ES-I3 (cell line): ENCODE measurements around the gene NECTIN1.

Source experiments
- H3K36me3 ChIP-seq: 2 replicates; pipeline ENCODE4 v1.6.1; 2013; ENCODE audit warnings: mild to moderate bottlenecking, low read length, control low read depth, moderate library complexity; ENCODE audit not compliant: insufficient read depth
- H3K4me1 ChIP-seq: 2 replicates; pipeline ENCODE4 v1.6.1; 2013; ENCODE audit warnings: mild to moderate bottlenecking, control low read depth, low read length; ENCODE audit not compliant: insufficient read depth
- H3K9ac ChIP-seq: 2 replicates; pipeline ENCODE4 v1.6.1; 2013; ENCODE audit warnings: low read depth, mild to moderate bottlenecking, low read length, moderate library complexity
- H3K9me3 ChIP-seq: 2 replicates; pipeline ENCODE4 v1.6.1; 2013; ENCODE audit warnings: mild to moderate bottlenecking, low read length, moderate library complexity; ENCODE audit not compliant: control insufficient read depth, insufficient read depth

Gene NECTIN1

GRCh38 chr11:119729951-119730613 is 1.1 kb upstream of the NECTIN1 start:
- Histone ChIP-seq H3K4me1 (peaks cover 21% of the 10 kb centered on the region), H3K36me3 (0 out of 2 replicates have a peak, but pooled peaks cover 3% of the 10 kb centered on the region), H3K9me3 (no peaks in the 10 kb centered on the region), H3K9ac (peak overlapping the region; percentile 94)

DNA sequence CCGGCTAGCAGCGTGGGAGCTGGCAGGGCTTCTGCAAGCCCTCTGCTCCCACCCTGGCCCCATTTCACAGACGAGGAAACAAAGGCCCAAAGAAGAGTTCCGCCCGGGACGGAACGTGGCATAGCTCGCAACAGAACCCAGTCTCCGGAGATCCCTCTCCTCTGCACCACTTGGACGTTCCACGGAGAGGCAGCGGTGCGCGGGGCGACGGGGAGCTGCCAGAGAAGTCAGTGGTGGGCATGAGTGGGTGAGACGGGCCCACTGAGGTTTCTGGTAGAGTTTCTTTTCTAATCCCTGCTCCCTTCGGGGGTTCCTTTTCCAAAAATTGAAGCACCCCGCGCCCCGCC is 554 bp upstream of the NECTIN1 start:
- Histone ChIP-seq H3K4me1 (peaks cover 26% of the 10 kb centered on the region), H3K9me3 (no peaks in the 10 kb centered on the region), H3K9ac (peak overlapping the region; percentile 94), H3K36me3 (0 out of 2 replicates have a peak, but pooled peaks cover 3% of the 10 kb centered on the region)

- no peaks in the 10 kb centered on the region for H3K9me3 ChIP-seq
- H3K36me3 ChIP-seq, result 0 out of 2 replicates have a peak, but pooled peaks cover 2% of the 10 kb centered on the region
- peaks cover 38% of the 10 kb centered on the region for H3K4me1 ChIP-seq
- H3K9ac ChIP-seq, result peak overlapping the region; percentile 94
These were observed 781 bp downstream of the NECTIN1 start for GRCh38 chr11:119728211-119728626.

GRCh38 chr11:119727523-119728151 is 1.4 kb downstream of the NECTIN1 start:
- Histone ChIP-seq H3K36me3 (no peaks in the 10 kb centered on the region), H3K9ac (peak overlapping the region; percentile 94), H3K4me1 (peaks cover 38% of the 10 kb centered on the region), H3K9me3 (no peaks in the 10 kb centered on the region)

DNA sequence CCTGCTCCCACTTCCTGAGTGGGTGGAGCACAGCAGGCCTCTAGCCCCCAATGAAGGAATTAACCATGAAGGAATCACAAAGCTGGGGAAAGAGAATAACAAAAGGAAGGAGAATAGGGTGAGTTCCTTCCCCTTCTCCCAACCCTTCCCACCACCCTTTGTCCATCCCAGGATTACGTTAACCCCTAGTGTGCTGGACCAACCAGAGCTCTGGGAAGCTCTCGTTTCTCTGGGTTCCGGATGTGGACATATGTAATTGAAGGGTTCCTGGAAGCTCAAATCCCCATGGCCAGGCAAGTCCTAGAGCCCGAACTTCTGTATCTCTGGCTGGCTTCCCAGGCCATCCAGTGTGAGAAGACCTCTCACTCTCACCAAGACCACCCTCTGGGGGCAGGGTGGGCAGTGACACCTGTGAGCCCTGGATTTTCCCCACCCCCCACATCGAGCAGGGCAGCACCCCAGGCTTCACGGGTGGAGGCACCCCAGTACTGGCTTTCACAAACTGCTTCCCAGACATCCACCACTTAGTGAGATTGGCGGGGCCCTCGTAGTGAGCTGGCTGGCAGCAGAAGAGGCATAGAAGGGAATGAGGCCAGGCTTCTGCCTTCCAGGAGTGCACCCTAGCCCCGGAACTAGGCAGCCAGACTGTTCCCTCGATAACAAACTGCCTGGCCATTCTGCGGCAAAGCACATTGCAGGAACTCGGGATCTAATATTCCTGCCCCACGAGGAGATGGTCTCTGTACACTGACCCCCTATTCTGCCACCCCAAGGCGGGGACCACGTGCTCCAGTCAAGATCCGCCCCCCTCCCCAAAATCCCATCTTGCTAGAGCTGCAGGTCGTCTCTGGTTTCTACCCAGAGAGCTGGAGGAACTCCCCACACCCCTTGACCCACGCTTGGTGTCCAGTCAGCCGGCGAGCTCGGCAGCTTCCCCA is 2.1 kb downstream of the NECTIN1 start:
- no peaks in the 10 kb centered on the region for H3K9me3 ChIP-seq
- H3K36me3 ChIP-seq, result no peaks in the 10 kb centered on the region
- peak overlapping the region; percentile 94 for H3K9ac ChIP-seq
- peaks cover 43% of the 10 kb centered on the region for H3K4me1 ChIP-seq

DNA sequence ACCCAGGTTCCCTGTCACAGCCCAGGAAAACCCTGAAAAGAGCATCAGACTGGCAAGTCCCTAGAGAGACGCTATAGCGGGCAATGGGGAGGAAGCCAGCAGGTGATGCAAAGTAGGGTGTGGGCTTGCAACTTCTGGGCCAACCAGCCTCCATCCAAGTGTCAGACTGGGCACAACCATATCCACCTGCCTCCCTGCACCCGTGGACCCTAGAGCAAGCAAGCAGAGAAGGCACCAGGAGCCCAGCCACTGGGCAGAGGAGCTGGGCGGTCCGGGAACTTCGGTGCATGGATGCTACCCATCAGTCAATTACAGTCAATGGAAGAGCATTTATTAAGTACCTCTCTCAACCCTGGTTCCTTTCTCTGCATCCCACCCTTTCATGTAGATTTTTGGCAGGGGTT is 2.8 kb downstream of the NECTIN1 start:
- no peaks in the 10 kb centered on the region for H3K36me3 ChIP-seq
- H3K9me3 ChIP-seq, result no peaks in the 10 kb centered on the region
- peaks cover 49% of the 10 kb centered on the region for H3K4me1 ChIP-seq
- peak overlapping the region; percentile 94; the same call in 1 of the 2 replicates for H3K9ac ChIP-seq

GRCh38 chr11:119724956-119725355 is 4.0 kb downstream of the NECTIN1 start:
- Histone ChIP-seq H3K36me3 (no peaks in the 10 kb centered on the region), H3K9ac (no peak overlapping the region), H3K9me3 (no peaks in the 10 kb centered on the region), H3K4me1 (peaks cover 45% of the 10 kb centered on the region)

DNA sequence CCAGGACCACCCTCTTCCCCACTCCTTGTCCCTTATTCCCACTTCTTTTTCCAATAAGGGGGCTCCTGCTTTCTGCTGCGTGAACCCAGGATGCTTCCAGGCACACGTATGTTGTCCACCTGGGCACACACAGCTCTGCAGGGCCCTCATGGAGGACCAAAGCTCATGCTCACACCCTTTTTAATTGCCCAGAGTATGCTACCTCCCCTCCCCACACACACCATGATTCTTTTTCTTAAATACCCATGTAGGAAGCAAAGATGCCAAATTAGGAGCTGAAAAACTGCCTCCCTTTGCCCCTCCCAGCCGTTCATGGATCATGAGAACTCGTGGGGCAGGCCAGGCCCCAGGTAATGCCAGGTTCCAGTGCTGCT is 5.1 kb downstream of the NECTIN1 start:
- H3K9ac ChIP-seq, result no peak overlapping the region

GRCh38 chr11:119723243-119723951 is 5.6 kb downstream of the NECTIN1 start:
- Histone ChIP-seq H3K4me1 (peaks cover 45% of the 10 kb centered on the region), H3K9ac (no peak overlapping the region), H3K9me3 (no peaks in the 10 kb centered on the region), H3K36me3 (no peaks in the 10 kb centered on the region)

More for the DNA sequence above, 5.1 kb downstream of the NECTIN1 start:
- peaks cover 45% of the 10 kb centered on the region for H3K4me1 ChIP-seq
- no peaks in the 10 kb centered on the region for H3K36me3 ChIP-seq
- H3K9me3 ChIP-seq, result no peaks in the 10 kb centered on the region

DNA sequence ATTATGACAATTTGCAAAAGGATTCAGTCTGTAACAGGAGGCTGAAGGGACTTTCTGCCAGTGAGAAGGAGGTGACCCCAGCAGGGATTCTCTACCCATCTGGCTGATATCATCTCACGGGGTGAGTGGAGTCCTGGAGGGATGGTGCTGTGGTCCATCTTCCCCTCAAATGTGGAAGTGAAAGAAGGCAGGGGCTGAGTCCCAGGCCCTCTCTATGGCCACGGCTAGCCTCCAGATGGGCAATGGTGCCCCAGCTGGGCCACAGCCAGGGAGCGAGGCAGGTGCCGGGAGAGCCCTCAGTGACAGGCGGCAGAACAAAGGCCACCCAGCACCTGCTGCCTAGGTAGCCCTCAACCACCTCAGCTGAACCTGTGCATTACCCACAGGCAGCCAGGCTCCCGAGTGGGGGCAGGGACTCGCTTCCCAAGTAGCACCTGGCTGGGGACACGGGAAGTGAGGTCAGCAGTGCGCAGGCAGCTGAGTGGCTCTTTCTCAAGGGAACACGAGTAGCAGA is 6.7 kb downstream of the NECTIN1 start:
- no peak overlapping the region for H3K9ac ChIP-seq
- H3K9me3 ChIP-seq, result no peaks in the 10 kb centered on the region
- H3K36me3 ChIP-seq, result no peaks in the 10 kb centered on the region
- H3K4me1 ChIP-seq, result peaks cover 50% of the 10 kb centered on the region

DNA sequence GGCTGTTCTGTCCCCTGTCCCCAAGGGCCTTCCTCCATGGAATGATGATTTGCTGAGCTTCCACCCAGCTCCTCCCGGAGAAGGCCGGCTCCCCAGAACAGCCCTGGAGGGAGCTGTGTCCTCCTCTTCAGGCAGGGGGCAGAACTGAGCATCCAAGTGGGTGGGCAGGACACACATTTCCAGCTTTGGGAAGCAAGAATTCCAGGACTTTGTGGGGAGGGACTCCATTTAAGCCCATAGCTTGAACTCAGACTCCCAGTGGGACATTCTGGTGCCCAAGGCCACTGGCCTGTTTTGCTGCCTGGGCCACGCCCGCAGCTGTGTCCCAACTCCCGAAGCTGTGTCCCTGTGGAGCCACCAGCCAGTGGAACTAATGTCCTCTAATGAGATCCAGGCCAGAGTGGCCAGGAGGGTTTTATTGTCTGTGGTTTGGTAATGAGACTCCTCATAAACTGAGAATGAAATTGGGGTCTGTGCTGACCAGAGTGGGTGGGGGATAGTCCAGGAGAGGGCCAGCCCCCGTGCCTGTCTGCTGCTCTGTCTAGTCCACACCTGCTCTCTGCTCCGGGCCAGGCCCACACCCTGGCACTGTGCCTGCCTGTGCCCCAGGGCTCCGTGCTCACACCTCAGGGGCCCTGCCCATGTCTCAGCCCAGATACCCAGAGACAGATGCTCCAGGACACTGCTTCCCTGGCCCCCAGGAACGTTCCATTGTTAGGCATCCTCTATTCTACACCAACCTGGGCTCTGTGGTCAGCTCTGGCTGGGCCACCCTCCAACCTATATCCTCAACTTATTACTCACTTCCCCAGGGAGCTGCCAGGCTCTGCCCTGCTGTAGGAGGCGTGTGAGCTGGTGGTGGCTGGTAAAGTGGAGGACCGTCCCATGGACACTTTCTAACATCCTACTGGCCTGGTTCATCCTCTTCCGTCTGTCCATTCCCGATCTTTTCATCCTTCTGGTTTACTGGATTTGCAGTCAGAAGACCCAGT is 7.6 kb downstream of the NECTIN1 start:
- no peaks in the 10 kb centered on the region for H3K36me3 ChIP-seq
- no peak overlapping the region for H3K9ac ChIP-seq
- peaks cover 55% of the 10 kb centered on the region for H3K4me1 ChIP-seq
- no peaks in the 10 kb centered on the region for H3K9me3 ChIP-seq

DNA sequence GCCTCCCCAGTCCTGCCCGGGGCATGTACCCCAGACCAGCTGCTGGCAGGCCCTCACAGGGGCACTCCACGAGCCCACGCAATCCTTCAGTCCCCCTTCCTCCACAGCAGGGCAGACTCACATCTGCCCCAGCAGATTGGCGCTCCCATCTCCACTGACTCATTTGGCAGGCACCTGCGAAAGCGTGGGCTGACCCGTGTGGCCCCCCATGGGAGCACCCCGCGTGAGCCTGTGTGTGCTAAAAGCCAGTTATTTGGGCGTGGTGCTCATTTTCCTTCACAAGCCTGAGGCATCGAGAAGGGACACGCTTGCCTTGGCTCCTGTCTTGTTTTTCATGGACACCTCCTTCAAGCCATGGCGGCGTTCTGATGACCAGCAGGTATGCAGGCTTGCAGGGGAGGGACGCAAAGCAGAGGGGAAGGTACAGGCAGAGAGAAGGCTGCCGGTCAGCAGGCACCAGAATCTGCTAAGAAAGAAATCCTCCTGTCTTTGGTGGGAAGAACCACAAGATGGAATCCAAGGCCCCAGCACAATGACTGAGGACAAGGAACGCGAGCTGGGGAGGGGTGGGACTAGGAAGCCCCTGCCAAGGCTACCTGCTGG is 8.6 kb downstream of the NECTIN1 start:
- Histone ChIP-seq H3K9ac (no peak overlapping the region), H3K36me3 (no peaks in the 10 kb centered on the region), H3K4me1 (peaks cover 46% of the 10 kb centered on the region), H3K9me3 (no peaks in the 10 kb centered on the region)
